Activated T-helper 1 cell treated with anti-CD3 and anti-CD28 coated beads, Interleukin-12 subunit alpha, Interleukin-12 subunit beta, Interleukin-2, Interleukin-4 antibody, amounts not matched to agents 30 ng/mL and 10 ng/mL and 1 ng/mL, durations not matched to agents 14 hours and 24 hours and 36 hours (primary cell): Measurements from ENCODE around the gene LRG1. TPM values are rescaled to one million over a fixed set of nuclear protein-coding genes. Genes with fewer than 3 reads are reported as not detected.

Experiments used
- DNase-seq: peaks from one replicate; pipeline ENCODE4 v3.0.0; 2021; ENCODE audit warnings: low spot score
- H3K27ac Mint-ChIP-seq: one replicate; pipeline ENCODE4 v1.8.0; 2021; ENCODE audit warnings: mild to moderate bottlenecking, mixed read lengths
- H3K27me3 Mint-ChIP-seq: one replicate; pipeline ENCODE4 v1.8.0; 2022; ENCODE audit warnings: mild to moderate bottlenecking, moderate library complexity, mixed read lengths; ENCODE audit not compliant: insufficient read depth
- H3K36me3 Mint-ChIP-seq: one replicate; pipeline ENCODE4 v1.8.0; 2021; ENCODE audit warnings: low read depth, mixed read lengths
- H3K4me1 Mint-ChIP-seq: one replicate; pipeline ENCODE4 v1.8.0; 2021; ENCODE audit warnings: low read depth, mixed read lengths
- H3K4me3 Mint-ChIP-seq: one replicate; pipeline ENCODE4 v1.8.0; 2021; ENCODE audit warnings: mild to moderate bottlenecking, moderate library complexity, mixed read lengths
- H3K9me3 Mint-ChIP-seq: one replicate; pipeline ENCODE4 v1.8.0; 2021; ENCODE audit warnings: mixed read lengths
- intact Hi-C: fragments of 100-400 bp; cut with micrococcal nuclease; formaldehyde crosslinking; loops from one replicate; pipeline ENCODE4 v1.15.1; 2024
- total RNA-seq: library from RNA; stranded (reverse); gene quantifications from 2 replicates; pipeline ENCODE4 v1.2.3, GENCODE V29; 2022

LRG1 gene
- total RNA-seq, 1 donor from 2014 or later = 0.39 TPM

GRCh38 chr19:4523306-4524110 lies 16.3 kb downstream of the LRG1 start:
- H3K36me3 Mint-ChIP-seq = no peaks in the 10 kb centered on the region
- H3K27me3 Mint-ChIP-seq = peaks cover 5% of the 10 kb centered on the region
- H3K27ac Mint-ChIP-seq = no peak overlapping the region
- no peaks in the 10 kb centered on the region for H3K9me3 Mint-ChIP-seq
- no peak overlapping the region for H3K4me3 Mint-ChIP-seq
- intact Hi-C loops = no loop called here
- DNase-seq = peak; percentile 12
- H3K4me1 Mint-ChIP-seq = no peaks in the 10 kb centered on the region

- Mint-ChIP-seq H3K27me3 (peaks cover 2% of the 10 kb centered on the region), H3K9me3 (no peaks in the 10 kb centered on the region), H3K27ac (no peak overlapping the region), H3K4me3 (no peak overlapping the region), H3K4me1 (no peaks in the 10 kb centered on the region), H3K36me3 (no peaks in the 10 kb centered on the region)
- no peak for DNase-seq
- intact Hi-C loops = no loop called here
These were observed 17.4 kb downstream of the LRG1 start for GRCh38 chr19:4522291-4523002.

- peaks cover 2% of the 10 kb centered on the region for H3K27me3 Mint-ChIP-seq
- DNase-seq = no peak
These were observed 18.0 kb downstream of the LRG1 start for GRCh38 chr19:4521888-4522242.

GRCh38 chr19:4521170-4521887 lies 18.5 kb downstream of the LRG1 start:
- Mint-ChIP-seq H3K27ac (no peak overlapping the region), H3K4me1 (no peaks in the 10 kb centered on the region), H3K36me3 (no peaks in the 10 kb centered on the region), H3K27me3 (peaks cover 2% of the 10 kb centered on the region), H3K9me3 (no peaks in the 10 kb centered on the region), H3K4me3 (no peak overlapping the region)
- no peak for DNase-seq
- intact Hi-C loops = no loop called here

More at GRCh38 chr19:4521888-4522242, 18.0 kb downstream of the LRG1 start:
- Mint-ChIP-seq H3K4me1 (no peaks in the 10 kb centered on the region), H3K27ac (no peak overlapping the region), H3K9me3 (no peaks in the 10 kb centered on the region), H3K36me3 (no peaks in the 10 kb centered on the region), H3K4me3 (no peak overlapping the region)
- intact Hi-C loops = no loop called here

DNA sequence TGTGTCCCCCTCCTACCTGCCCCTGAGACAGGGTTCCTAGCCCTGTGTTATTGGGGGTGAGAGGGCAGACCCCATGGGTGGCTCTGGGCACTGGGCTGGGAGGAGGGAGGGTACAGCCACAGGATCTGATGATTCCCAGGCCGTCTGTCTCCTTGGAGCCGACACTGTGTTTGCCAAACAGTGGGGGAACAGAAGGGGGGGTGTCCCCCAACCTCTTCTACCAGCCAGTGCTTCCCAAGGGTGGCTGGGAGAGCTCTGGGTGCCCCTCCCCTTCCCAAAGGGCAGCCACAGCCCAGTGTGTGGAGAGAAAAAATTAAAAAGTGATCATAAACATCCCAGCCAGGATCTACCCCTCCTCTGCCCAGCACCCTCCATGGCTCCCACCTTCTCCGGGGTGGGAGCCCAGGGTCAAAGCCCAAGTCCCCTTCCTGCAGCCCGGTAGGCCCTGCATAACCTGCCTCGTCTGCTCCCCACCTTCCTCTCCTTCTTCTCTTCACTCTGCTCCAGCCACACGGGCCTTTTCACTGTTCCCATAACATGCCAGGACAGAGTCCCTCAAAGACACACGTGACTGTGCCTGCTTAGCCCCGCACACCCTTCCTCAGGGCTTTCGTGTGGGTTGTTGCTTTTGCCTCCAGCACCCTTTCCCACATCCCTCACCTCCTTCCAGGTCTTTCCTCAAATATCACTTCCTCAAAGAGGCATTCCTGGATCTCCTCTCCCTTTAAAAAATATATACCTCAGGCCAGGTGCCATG lies 20.1 kb downstream of the LRG1 start:
- H3K27ac Mint-ChIP-seq = no peak overlapping the region
- no peak overlapping the region for H3K4me3 Mint-ChIP-seq
- no peak for DNase-seq
- intact Hi-C loops = no loop called here
- H3K9me3 Mint-ChIP-seq = no peaks in the 10 kb centered on the region
- H3K4me1 Mint-ChIP-seq = no peaks in the 10 kb centered on the region
- no peaks in the 10 kb centered on the region for H3K36me3 Mint-ChIP-seq
- H3K27me3 Mint-ChIP-seq = peaks cover 2% of the 10 kb centered on the region

- Mint-ChIP-seq H3K4me1 (no peaks in the 10 kb centered on the region), H3K4me3 (no peak overlapping the region), H3K9me3 (no peaks in the 10 kb centered on the region), H3K27me3 (peaks cover 2% of the 10 kb centered on the region), H3K36me3 (no peaks in the 10 kb centered on the region), H3K27ac (no peak overlapping the region)
- no peak for DNase-seq
- intact Hi-C loops = no loop called here
These were observed 20.7 kb downstream of the LRG1 start for GRCh38 chr19:4519172-4519496.

GRCh38 chr19:4518345-4519171 lies 21.3 kb downstream of the LRG1 start, which contains the start of gene PLIN4:
TSS of gene PLIN4 (minus strand) at chr19:4518486. CDS start at chr19:4518272, 214 bp downstream.
- no peaks in the 10 kb centered on the region for H3K9me3 Mint-ChIP-seq
- DNase-seq = no peak
- peaks cover 2% of the 10 kb centered on the region for H3K27me3 Mint-ChIP-seq
- intact Hi-C loops = no loop called here
- H3K4me1 Mint-ChIP-seq = no peaks in the 10 kb centered on the region
- no peak within 1 kb of the TSS for H3K27ac Mint-ChIP-seq
- no peaks in the 10 kb centered on the region for H3K36me3 Mint-ChIP-seq
- no peak within 1 kb of the TSS for H3K4me3 Mint-ChIP-seq

DNA sequence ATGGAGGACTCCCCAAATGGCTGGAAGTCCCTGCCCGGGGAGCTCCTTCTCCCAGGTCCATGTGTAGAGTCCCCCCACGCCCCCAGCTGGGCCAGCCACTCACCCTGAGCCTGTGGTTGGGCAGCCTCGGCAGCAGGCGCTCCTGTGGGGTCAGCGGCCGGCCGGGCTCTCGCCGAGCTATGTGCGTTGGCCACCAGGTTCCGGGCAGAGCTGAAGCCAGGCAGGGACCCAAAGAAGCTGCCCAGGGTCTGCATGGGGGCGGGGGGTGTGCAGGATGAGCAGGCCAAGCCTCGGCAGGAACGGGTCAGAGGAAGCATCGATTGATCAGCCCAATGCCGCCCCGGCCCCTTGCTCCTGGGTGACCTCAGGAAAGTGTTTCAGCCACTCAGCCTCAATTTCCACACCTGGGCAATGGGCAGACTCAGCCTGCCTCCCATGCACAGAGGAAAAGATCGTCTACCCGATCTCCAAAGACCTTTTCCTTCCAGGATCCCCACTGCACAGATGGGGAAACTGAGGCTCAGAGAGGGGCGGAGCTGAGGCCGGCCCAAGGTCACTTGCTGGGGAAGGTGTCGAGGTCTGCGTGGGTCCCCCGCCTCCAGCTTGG lies 22.3 kb downstream of the LRG1 start:
- H3K4me3 Mint-ChIP-seq = no peak overlapping the region
- no peaks in the 10 kb centered on the region for H3K4me1 Mint-ChIP-seq
- DNase-seq = no peak
- H3K27me3 Mint-ChIP-seq = peaks cover 2% of the 10 kb centered on the region
- no peak overlapping the region for H3K27ac Mint-ChIP-seq
- intact Hi-C loops = no loop called here
- H3K36me3 Mint-ChIP-seq = no peaks in the 10 kb centered on the region
- H3K9me3 Mint-ChIP-seq = no peaks in the 10 kb centered on the region

GRCh38 chr19:4516939-4517300 lies 22.9 kb downstream of the LRG1 start:
- H3K4me3 Mint-ChIP-seq = no peak overlapping the region
- no peaks in the 10 kb centered on the region for H3K9me3 Mint-ChIP-seq
- H3K4me1 Mint-ChIP-seq = no peaks in the 10 kb centered on the region
- H3K36me3 Mint-ChIP-seq = no peaks in the 10 kb centered on the region
- H3K27me3 Mint-ChIP-seq = peaks cover 2% of the 10 kb centered on the region
- DNase-seq = no peak
- intact Hi-C loops = no loop called here
- no peak overlapping the region for H3K27ac Mint-ChIP-seq

- H3K4me1 Mint-ChIP-seq = no peaks in the 10 kb centered on the region
- no peaks in the 10 kb centered on the region for H3K36me3 Mint-ChIP-seq
- no peak overlapping the region for H3K4me3 Mint-ChIP-seq
- peaks cover 2% of the 10 kb centered on the region for H3K27me3 Mint-ChIP-seq
- intact Hi-C loops = no loop called here
- DNase-seq = no peak
- no peak overlapping the region for H3K27ac Mint-ChIP-seq
- no peaks in the 10 kb centered on the region for H3K9me3 Mint-ChIP-seq
These were observed 23.5 kb downstream of the LRG1 start for GRCh38 chr19:4516199-4516938.

- no peaks in the 10 kb centered on the region for H3K4me1 Mint-ChIP-seq
- intact Hi-C loops = no loop called here
- no peak for DNase-seq
- H3K9me3 Mint-ChIP-seq = no peaks in the 10 kb centered on the region
- no peak overlapping the region for H3K4me3 Mint-ChIP-seq
- H3K27ac Mint-ChIP-seq = no peak overlapping the region
- no peaks in the 10 kb centered on the region for H3K27me3 Mint-ChIP-seq
- H3K36me3 Mint-ChIP-seq = no peaks in the 10 kb centered on the region
These were observed 24.1 kb downstream of the LRG1 start for GRCh38 chr19:4515732-4516131.
